Right hindlimb (tissue), 1 donor: ENCODE measurements around the gene CLASRP.
"Not testable (repeated sequence)": the region's sequence is repeated elsewhere in the genome, so short reads cannot be mapped to it uniquely, and the experiment has no call there.

Experiments used
- DNase-seq: peaks from one replicate; pipeline ENCODE4 v3.0.0-alpha.2; 2018

CLASRP gene

DNA sequence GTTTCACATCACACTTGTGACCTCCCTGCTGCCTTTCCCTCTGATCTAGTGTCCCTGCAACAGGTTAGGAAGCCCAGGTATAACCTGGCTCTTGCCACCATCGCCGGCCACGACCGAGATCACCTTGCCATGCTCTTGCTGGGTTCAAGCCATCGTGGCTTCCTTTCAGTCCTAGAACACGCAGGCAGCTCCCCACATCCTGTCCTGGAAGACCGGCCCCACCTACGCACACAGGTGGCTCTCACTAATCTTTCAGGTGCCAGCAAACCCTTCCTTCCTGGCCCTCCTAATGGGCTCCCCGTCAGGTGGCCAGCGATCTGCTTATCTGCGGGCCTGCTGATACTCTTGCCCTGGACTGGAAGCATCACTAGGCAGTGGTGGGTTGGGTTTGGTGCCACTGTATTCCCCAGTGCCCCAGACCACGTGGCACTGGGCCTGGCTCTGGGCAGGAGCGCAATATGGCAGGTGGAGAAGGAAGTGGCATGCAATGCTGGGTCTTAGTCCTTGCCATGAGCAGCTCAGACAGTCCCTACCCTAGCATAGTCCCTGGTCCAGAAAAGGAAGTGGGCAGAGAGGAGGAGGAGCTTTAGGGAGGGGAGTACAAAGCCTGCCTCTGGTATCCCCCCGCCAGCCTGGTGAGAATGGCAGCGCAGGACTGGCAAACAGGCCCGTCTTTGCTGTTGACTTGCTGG lies 66.0 kb downstream of the CLASRP start:
- no peak for DNase-seq

DNA sequence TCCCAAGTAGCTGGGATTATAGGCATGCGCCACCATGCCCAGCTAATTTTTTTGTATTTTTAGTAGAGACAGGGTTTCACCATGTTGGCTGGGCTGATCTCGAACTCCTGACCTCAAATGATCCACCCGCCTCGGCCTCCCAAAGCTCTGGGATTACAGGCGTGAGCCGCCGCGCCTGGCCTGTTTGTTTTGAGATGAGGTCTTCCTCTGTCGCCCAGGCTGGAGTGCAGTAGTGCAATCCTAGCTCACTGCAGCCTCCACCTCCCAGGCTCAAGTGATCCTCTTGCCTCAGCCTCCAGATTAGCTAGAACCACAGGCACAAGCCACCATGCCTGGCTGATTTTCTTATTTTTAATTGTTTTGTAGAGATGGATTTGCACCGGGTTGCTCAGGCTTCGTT lies 67.5 kb downstream of the CLASRP start:
- DNase-seq, result not testable (repeated sequence)

DNA sequence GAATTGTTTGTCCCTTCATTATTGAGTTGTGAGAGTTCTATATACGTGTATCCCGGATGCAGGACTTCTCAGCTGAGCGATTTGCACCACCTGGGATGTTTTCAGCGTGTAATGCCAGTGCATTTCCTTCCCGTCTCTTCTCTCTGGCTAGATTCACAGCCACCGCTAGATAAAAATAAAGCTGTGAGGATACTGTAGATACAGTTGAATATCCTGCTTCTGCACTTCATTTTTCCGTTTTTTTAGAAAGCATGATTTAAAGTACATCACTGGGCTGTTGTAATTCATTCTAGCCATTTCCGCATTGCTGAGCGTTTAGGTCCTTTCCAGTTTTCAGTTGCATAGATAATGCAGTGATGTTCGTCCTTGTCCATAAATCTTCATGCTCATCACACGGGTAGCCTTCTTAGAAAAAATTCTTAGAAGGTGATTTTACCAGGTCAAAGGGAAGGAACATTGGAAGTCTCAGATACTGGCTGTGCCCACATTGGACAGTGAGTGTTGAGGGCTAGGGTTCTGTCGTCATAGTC lies 68.8 kb downstream of the CLASRP start:
- no peak for DNase-seq

DNA sequence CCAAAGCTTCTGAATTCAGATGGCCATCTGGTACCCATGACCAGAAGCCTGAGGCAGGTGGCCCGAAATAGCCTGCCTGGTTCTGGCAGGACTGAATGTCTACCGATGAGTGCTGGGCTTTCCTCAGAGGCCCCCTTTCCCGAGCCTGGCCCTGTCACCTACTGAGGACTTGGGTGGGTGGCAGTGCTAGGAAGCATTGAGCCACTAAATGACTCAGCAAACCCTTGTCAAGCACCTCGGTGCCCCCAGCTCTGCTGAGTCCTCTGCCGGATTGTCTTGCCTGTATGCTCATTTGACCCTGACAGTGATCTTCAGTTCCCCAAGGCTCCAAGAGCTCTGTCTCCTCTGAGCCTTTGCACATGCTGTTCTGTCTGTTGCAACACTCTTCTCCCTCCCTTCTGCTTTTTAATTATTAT lies 72.0 kb downstream of the CLASRP start:
- DNase-seq, result no peak

DNA sequence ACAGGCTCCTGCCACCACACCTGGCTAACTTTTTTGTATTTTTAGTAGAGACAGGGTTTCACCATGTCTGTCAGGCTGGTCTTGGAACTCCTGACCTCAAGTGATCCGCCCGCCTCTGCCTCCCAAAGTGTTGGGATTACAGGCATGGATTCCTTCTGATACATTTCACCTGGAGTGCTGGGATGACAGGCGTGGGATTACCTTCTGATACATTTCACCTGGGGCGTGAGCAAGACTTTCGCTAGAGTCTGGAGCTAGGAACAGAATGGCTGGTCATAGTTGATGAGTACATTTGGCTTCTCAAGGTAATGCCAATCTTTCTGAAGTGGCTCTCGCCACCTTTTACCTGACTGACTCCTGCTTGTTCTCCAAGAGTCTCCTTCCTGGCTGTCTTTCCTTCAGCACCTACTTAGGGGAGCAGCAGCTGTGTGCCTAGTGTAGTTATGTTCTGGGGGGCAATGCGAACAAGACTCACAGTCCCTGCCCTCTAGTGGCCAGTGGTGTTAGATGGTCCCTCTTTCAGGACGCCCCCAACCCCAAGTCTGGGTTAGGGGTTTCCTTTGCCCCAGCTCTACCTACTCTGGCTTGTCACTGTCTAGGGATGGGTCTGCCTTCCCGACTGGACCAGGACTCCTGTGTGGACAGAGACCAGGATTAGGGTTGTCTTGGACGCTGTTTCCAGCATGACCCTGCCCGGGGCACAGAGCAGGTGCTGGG lies 73.4 kb downstream of the CLASRP start:
- DNase-seq, result no peak

DNA sequence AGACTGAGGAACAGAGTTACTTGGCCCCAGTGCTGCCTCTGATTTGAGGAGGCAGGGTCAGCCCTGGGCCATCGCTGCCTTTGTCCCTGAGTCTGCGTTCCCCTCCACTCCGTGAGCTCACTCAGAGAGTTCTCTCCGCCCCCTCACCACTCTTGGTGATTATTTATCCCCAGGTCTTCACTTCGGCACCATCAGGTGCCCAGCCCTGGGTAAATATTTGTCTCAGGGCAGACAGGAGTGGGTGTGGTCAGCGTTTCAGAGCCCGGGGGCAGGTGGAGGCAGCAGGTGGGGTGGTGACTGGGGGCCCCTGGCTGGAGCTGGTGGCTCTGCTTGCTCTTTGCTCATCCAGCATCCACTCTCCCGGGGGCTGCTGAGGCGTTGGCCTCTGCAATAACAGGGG lies 74.8 kb downstream of the CLASRP start:
- DNase-seq, result no peak

DNA sequence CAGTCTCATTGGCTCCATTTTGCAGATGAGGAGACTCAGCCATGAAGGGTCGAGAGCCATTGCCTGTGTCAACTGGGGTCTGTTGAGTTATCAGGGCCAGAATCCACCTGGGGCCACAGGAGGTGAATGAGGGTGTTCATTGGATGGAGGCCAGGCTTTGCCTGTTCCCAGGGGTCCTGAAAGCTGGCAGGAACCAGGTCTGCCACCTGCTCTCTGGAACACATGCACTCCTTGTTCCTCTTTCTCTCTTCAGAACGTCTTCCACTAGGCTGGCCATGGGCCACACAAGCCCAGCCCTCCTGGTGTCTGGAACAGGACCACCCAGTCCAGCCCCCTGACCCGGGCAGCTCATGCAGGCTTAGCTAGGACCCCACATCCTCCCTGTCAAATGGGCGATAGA lies 75.3 kb downstream of the CLASRP start:
- DNase-seq, result no peak

DNA sequence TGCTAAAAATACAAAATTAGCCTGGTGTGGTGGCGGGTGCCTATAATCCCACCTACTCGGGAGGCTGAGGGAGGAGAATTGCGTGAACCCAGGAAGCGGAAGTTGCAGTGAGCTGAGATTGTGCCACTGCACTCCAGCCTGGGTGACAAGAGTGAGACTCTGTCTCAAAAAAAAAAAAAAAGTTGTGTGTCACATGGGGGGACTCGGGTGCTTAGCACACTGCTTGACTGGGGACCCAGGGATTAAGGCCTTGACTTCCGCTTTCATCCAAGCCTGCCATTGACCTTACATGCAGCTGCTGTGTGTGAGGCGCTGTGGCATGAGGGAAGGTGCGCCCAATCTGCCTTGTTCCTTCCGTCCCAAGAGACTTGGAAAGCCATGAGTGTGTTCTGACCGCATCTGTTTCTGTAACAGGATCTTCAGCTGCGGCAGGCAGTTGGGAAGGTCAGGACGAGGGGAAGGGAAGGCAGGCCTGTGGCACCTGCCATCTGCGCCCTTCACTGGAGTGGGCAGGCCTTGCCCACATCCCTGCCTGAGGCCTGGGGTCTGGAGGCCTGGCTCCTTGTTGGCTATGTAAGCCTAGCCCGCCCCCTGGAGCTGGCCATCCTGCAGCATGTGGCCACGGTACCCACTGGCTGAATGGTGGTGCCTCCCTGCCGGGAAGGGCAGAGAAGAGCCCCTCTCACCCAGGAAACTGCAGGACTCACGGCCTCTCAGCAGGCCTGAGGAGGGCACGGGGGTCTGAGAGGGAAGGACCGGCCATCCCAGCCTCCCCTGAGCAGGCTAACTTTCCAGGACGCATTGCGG lies 77.2 kb downstream of the CLASRP start:
- peak; percentile 58 for DNase-seq

DNA sequence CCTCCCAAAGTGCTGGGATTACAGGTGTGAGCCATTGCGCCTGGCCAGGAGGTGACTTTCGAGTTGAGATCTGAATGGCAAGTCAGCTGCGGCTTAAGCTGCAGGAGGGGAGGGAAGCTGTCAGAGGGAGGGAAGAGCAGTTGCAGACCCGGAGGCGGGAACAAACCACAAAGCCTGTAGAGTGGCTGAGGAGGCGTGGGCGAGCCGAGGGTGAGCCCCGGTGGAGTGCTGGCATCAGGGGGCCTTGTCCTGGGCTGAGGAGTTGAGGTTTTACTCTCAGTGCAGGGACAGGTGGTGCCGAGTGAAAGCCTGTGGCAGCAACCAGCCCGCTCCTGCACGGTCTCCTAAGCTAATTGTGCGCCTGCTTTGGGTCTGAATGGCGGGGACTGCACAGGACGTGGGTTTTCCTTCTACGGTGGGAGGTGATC lies 78.3 kb downstream of the CLASRP start:
- no peak for DNase-seq

DNA sequence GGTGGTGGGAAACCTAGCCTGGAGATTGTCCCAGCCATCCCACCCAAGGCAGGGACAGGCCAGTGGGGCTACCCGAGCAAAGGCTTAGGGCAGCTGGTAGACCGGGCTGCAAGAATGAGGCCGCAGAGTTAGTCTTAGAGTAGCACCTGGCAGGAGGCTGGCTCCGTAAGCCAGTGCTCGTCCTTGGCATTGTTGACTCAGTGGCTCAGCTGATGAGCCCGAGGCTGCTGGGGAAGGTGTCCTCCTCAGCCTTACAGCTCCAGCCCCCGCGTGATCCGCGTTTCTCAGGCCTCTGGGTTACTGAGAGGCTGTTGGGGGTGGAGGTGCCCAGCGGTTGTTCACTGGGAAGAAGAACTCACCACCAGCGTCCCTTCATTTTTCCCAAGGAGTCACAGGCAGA lies 78.8 kb downstream of the CLASRP start:
- DNase-seq, result no peak

DNA sequence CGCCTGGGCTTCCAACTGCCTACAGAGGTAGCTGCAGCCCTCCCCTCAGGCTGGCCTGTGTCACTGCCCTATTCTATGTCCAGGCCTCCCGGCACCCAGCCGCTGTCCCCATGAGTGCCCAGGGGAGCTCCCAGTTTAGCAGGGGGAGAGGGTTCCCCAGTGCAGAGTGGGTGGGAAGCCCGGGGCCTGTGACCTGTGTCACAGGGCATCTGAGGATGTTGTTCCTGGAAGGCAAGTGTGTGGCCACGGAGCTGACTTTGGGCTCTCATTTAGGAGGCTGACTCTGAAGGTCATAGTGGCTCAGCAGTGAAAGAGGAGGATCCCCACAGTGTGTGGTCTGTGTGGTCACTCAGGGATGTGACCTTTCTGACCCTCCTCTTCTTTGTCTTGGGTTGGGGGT lies 79.3 kb downstream of the CLASRP start:
- DNase-seq, result no peak

DNA sequence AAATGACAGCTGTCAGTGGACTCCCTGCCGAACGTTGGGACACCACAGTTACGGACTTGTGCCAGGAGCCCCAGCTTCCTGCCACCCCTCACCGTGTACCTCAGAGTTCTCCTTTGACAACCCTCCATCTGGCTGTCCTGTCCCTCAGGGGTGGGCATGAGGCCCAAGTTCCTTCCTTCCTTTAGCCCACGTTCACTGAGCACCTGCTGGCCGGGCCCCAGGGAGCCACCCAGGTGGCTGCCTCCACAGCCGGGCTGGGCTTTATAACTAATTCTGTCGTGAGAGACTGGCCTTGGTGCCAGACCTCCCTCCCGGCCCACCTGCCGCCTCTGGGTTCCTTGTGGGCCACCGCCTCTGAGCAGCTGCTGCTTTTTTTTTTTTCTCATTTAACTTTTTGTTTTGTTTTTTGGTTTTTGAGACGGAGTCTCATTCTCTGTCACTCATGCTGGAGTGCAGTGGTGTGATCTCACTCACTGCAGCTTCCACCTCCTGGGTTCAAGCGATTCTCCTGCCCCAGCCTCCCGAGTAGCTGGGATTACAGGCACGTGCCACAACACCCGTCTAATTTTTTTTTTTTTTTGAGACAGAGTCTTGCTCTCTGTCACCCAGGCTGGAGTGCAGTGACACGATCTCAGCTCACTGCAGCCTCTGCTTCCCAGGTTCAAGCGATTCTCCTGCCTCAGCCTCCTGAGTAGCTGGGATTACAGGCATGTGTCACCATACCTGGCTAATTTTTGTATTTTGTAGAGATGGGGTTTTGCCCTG lies 79.9 kb downstream of the CLASRP start:
- DNase-seq, result not testable (repeated sequence)

DNA sequence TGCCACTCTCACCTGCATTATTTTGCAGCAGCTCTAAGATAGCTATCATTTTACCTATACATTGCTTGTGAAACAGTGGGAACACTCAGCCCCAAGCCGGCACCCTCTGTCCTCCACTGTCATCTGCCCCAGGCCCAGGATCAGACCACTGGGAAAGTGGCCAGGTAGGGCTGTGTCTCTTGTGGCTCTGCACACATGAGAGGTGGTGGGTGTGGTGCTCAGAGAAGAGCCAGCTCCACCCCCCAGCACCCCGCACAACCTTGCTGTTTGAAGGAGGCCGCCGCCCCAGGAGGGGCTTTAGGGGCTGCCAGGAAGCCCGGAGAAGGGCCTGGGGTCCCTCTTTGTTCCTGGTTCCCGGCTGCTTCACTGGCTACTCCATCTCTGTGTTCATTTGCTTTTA lies 80.7 kb downstream of the CLASRP start:
- no peak for DNase-seq
